ENCODE data around the gene GRXCR2. TPM values are rescaled to one million over a fixed set of nuclear protein-coding genes. Genes with fewer than 3 reads are reported as not detected.

Gene GRXCR2
- polyA plus RNA-seq, 1 donor (not counting 4 experiments of a cell fraction or from before 2014, with no cell fraction given) = 0.03 TPM

GRCh38 chr5:145863003-145863402 is 9.8 kb downstream of the GRXCR2 start:
- H3K9me3 ChIP-seq (ENCODE audit: control insufficient read depth, low read depth, low read length) = no peaks in the 10 kb centered on the region
- H3K27me3 ChIP-seq (ENCODE audit: control insufficient read depth, extremely low read depth, insufficient read depth, low read length) = no peaks in the 10 kb centered on the region
- H3K36me3 ChIP-seq (ENCODE audit: control insufficient read depth in 2 of 2, extremely low read depth in 1 of 2, insufficient read depth in 2 of 2, low read length in 2 of 2) = no peaks in the 10 kb centered on the region
- H3K27ac ChIP-seq (ENCODE audit: control insufficient read depth, insufficient read depth, low read length) = no peak overlapping the region
- TF ChIP-seq CTCF (optimal IDR thresholded peaks at IDR 0.05 in 1 of 3, IDR thresholded peaks at IDR 0.05 in 1 of 3, conservative IDR thresholded peaks at IDR 0.05 in 1 of 3; ENCODE audit: extremely low read depth in 1 of 3, insufficient read depth in 2 of 3, low read length in 3 of 3) (no peak), EZH2 (IDR thresholded peaks at IDR 0.05; ENCODE audit: low read length) (no peak)
- no peaks in the 10 kb centered on the region for H3K79me2 ChIP-seq (ENCODE audit: control insufficient read depth, insufficient read depth, low read length)
- H2AFZ ChIP-seq (ENCODE audit: control insufficient read depth, low read length) = no peak overlapping the region
- H3K4me3 ChIP-seq (ENCODE audit: control insufficient read depth in 2 of 3, extremely low read depth in 1 of 3, insufficient read depth in 2 of 3, low read depth in 1 of 3, low read length in 3 of 3) = no peak overlapping the region
- no peak for FAIRE-seq
- dilution Hi-C loops (cut with MboI; ENCODE audit: extremely low pct_ligation_motif_present, low sequenced_read_pairs) = no loop called here
- H4K20me1 ChIP-seq (ENCODE audit: control insufficient read depth, extremely low read depth, insufficient read depth, low read length) = no peaks in the 10 kb centered on the region
- no peaks in the 10 kb centered on the region for H3K4me1 ChIP-seq (ENCODE audit: control insufficient read depth, extremely low read depth, insufficient read depth, low read length)
- no peaks in the 10 kb centered on the region for H3K9me1 ChIP-seq (ENCODE audit: control insufficient read depth, extremely low read depth, insufficient read depth, low read length)
- H3K9ac ChIP-seq (ENCODE audit: control insufficient read depth, extremely low read depth, insufficient read depth, low read length) = no peak overlapping the region
- DNase-seq (ENCODE audit: low read depth, low spot score) = no peak
- H3K4me2 ChIP-seq (ENCODE audit: control insufficient read depth, extremely low read depth, insufficient read depth, low read depth, low read length) = no peak overlapping the region

GRCh38 chr5:145859897-145860296 is 12.9 kb downstream of the GRXCR2 start:
- Histone ChIP-seq H3K27ac (ENCODE audit: control insufficient read depth, insufficient read depth, low read length) (no peak overlapping the region), H3K9ac (ENCODE audit: control insufficient read depth, extremely low read depth, insufficient read depth, low read length) (no peak overlapping the region)
- dilution Hi-C loops (cut with MboI; ENCODE audit: extremely low pct_ligation_motif_present, low sequenced_read_pairs) = no loop called here

More at GRCh38 chr5:145859897-145860296, 12.9 kb downstream of the GRXCR2 start:
- Histone ChIP-seq H3K4me2 (ENCODE audit: control insufficient read depth, extremely low read depth, insufficient read depth, low read depth, low read length) (no peak overlapping the region), H3K79me2 (ENCODE audit: control insufficient read depth, insufficient read depth, low read length) (no peaks in the 10 kb centered on the region), H3K4me1 (ENCODE audit: control insufficient read depth, extremely low read depth, insufficient read depth, low read length) (peaks cover 15% of the 10 kb centered on the region), H3K36me3 (ENCODE audit: control insufficient read depth in 2 of 2, extremely low read depth in 1 of 2, insufficient read depth in 2 of 2, low read length in 2 of 2) (no peaks in the 10 kb centered on the region), H3K9me1 (ENCODE audit: control insufficient read depth, extremely low read depth, insufficient read depth, low read length) (no peaks in the 10 kb centered on the region), H3K9me3 (ENCODE audit: control insufficient read depth, low read depth, low read length) (no peaks in the 10 kb centered on the region), H3K4me3 (ENCODE audit: control insufficient read depth in 2 of 3, extremely low read depth in 1 of 3, insufficient read depth in 2 of 3, low read depth in 1 of 3, low read length in 3 of 3) (no peak overlapping the region), H2AFZ (ENCODE audit: control insufficient read depth, low read length) (peak overlapping the region; percentile 64), H4K20me1 (ENCODE audit: control insufficient read depth, extremely low read depth, insufficient read depth, low read length) (no peaks in the 10 kb centered on the region), H3K27me3 (ENCODE audit: control insufficient read depth, extremely low read depth, insufficient read depth, low read length) (no peaks in the 10 kb centered on the region)
- no peak for TF ChIP-seq EZH2 (IDR thresholded peaks at IDR 0.05; ENCODE audit: low read length)
- peak; percentile 27 to 37 (median 27) for TF ChIP-seq CTCF (optimal IDR thresholded peaks at IDR 0.05 in 1 of 3, IDR thresholded peaks at IDR 0.05 in 1 of 3, conservative IDR thresholded peaks at IDR 0.05 in 1 of 3; ENCODE audit: extremely low read depth in 1 of 3, insufficient read depth in 2 of 3, low read length in 3 of 3)
- DNase-seq (ENCODE audit: low read depth, low spot score) = no peak
- FAIRE-seq = no peak
